ENCODE data around the gene PSME2. TPM values are rescaled to one million over a fixed set of nuclear protein-coding genes. Genes with fewer than 3 reads are reported as not detected.

Gene PSME2
- total and polyA plus RNA-seq, 2 donors (not counting 3 experiments of a cell fraction or from before 2014, with no cell fraction given) = 66.5 to 126 TPM

DNA sequence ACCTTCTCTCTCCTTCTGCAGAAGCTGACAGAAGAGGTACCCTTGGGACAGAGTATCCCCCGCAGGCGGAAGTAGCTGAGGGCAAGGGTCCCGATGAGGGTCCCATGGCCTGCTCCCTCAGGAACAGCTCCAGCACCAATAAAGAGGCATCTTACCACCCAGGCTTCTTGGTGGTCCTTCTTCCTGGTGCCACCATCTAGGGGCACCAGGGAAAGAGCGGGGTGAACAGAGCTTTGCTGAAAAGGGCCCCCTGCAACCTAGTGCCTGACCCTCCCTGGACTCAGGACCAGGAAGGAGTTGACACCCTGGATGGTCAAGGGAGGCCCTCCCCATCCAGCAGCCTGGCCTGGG is 14.1 kb upstream of the PSME2 start:
- no peak for FAIRE-seq
- H3K4me2 ChIP-seq (ENCODE audit: insufficient read depth, low read length) = no peak overlapping the region
- TF ChIP-seq MYC (IDR thresholded peaks at IDR 0.05; ENCODE audit: low read depth, low read length) = no peak
- TF ChIP-seq CTCF (IDR thresholded peaks at IDR 0.05; ENCODE audit: extremely low read depth in 1 of 2, insufficient read depth in 1 of 2, low read depth in 1 of 2, low read length in 2 of 2) = no peak
- no peak for TF ChIP-seq JUN (IDR thresholded peaks at IDR 0.05; ENCODE audit: borderline replicate concordance, insufficient read depth, insufficient read length, low read depth)
- no peak for TF ChIP-seq FOS (IDR thresholded peaks at IDR 0.05; ENCODE audit: borderline replicate concordance, insufficient read depth, low read length)
- TF ChIP-seq MAX (IDR thresholded peaks at IDR 0.05; ENCODE audit: insufficient read depth, insufficient read length) = no peak
- no peak for TF ChIP-seq EZH2 (IDR thresholded peaks at IDR 0.05; ENCODE audit: borderline replicate concordance, low read depth, low read length, severe bottlenecking)
- no peak for TF ChIP-seq POLR2A (IDR thresholded peaks at IDR 0.05; ENCODE audit: low read depth, low read length)
- no peak for TF ChIP-seq POLR2AphosphoS5 (IDR thresholded peaks at IDR 0.05; ENCODE audit: insufficient read depth, low read depth, low read length)
- no peak for TF ChIP-seq GATA2 (IDR thresholded peaks at IDR 0.05; ENCODE audit: insufficient read depth, insufficient read length, low read depth, low read length)
- no TSS peak for BruUV-seq (replicated peaks)
- intact Hi-C loops (cut with micrococcal nuclease) (loop anchor here (2.0 kb wide), 3 partner anchors 28 to 146 kb away; partner anchors contain the start of gene IPO4), dilution Hi-C loops (cut with MboI; ENCODE audit: extremely low pct_ligation_motif_present, low sequenced_read_pairs) (no loop called here)
- no peak overlapping the region for H3K27ac ChIP-seq (ENCODE audit: insufficient read depth, low read depth, low read length)
- no peaks in the 10 kb centered on the region for H3K9me3 ChIP-seq (replicated peaks; ENCODE audit: control insufficient read depth, insufficient read depth, low read length)
- no peak overlapping the region for H2AFZ ChIP-seq (ENCODE audit: low read depth, low read length)
- no peaks in the 10 kb centered on the region for H4K20me1 ChIP-seq (replicated peaks; ENCODE audit: control insufficient read depth, extremely low read depth, insufficient read depth, low read length)
- CTCF ChIA-PET = interaction anchor here (1.1 to 3.4 kb wide), 21 partner anchors 11 to 148 kb away, joined by 3 to 63 read pairs (median 9); partner anchors contain the start of genes CIDEB, DCAF11, EMC9 and LTB4R2
- POLR2A ChIA-PET = interaction anchor here (1.0 to 1.6 kb wide), 3 partner anchors 15 to 25 kb away, joined by 3 to 6 read pairs (median 3); partner anchors contain the start of gene EMC9
- peaks cover 29 to 58% of the 10 kb centered on the region in 2 experiments for H3K36me3 ChIP-seq (ENCODE audit: control insufficient read depth in 2 of 2, extremely low read depth in 1 of 2, insufficient read depth in 2 of 2, low read length in 2 of 2)
- H3K79me2 ChIP-seq (ENCODE audit: control insufficient read depth, insufficient read depth, low read length) = peaks cover 9% of the 10 kb centered on the region
- H3K9me1 ChIP-seq (replicated peaks; ENCODE audit: control insufficient read depth, extremely low read depth, insufficient read depth, low read length) = no peaks in the 10 kb centered on the region
- no peak overlapping the region for H3K4me3 ChIP-seq (replicated peaks in 1 of 3; ENCODE audit: insufficient read depth in 1 of 3, low read depth in 1 of 3, low read length in 3 of 3)
- no peak for DNase-seq (ENCODE audit: low read depth, low spot score)
- no peak overlapping the region for H3K9ac ChIP-seq (replicated peaks; ENCODE audit: extremely low read depth, insufficient read depth, low read length)
- no peaks in the 10 kb centered on the region for H3K27me3 ChIP-seq (ENCODE audit: control insufficient read depth in 2 of 2, insufficient read depth in 2 of 2, low read length in 2 of 2)
- H3K4me1 ChIP-seq (ENCODE audit: control insufficient read depth, extremely low read depth, insufficient read depth, low read length) = peaks cover 16% of the 10 kb centered on the region
